DMS153 (cell line): ENCODE measurements around the gene ZCCHC13.
A peak's percentile ranks its signal among the peaks of the same experiment; 100 is the strongest.
"Not testable (repeated sequence)": the region's sequence is repeated elsewhere in the genome, so short reads cannot be mapped to it uniquely, and the experiment has no call there.

Experiments
- DNase-seq: peaks from one replicate; lab custom pipeline; 2025; lab: John Stamatoyannopoulos, UW

The ZCCHC13 gene

GRCh38 chrX:74304016-74304415 lies at the start of gene ZCCHC13:
TSS of gene ZCCHC13 (plus strand) at chrX:74304180. CDS start at chrX:74304267, 87 bp downstream.
- no peak for DNase-seq

- not testable (repeated sequence) for DNase-seq
These were observed 45.9 kb upstream of the ZCCHC13 start for GRCh38 chrX:74258111-74258510.

DNA sequence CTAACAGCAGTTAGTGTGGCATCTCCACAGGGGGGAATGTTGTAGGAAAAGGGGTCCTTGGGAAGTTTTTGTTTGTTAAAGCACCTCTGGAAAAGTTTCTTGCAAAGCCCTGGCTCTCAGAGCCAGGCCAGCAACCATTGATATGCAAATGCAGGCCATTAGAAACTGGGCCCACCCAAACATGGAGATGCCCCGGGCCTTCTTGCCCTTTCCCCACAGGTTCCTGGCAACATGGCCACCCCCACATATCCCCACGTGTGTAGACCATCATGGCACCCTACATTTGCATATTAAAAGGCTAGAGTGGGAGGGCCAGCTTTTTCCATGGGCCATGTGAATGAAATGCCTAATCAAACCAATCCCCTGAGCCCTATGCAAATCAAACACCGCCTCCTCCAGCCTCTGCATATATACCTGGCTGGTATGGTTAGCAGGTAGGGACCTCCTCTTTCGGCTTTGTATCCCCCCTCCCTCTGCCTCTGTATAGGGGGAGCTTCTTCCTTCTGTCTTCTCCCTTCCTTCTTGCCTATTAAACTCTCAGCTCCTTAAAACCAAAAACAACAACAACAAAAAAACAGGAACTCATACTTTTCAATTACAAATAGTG lies 44.0 kb upstream of the ZCCHC13 start:
- DNase-seq, result no peak

- DNase-seq, result no peak
These were observed 41.3 kb upstream of the ZCCHC13 start for GRCh38 chrX:74262452-74263209.

- no peak for DNase-seq
These were observed 33.6 kb upstream of the ZCCHC13 start for GRCh38 chrX:74270393-74270792.

DNA sequence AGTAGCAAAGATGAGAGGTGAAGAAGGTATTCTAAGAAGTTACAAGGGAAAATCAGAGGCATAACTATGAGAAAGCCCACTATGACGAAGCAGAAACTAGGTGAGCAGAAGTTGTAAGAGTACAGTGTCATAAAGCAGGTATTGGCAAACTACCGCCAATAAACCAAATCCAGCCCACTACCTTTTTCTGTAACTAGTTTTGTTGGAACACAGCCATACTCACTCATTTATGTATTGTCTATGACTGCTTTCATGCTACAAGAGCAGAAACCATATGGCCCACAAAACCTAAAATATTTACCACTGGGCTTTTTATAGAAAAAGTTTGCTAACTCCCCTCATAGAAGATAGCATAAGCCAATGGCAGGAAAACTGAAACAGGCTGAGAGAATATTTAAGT lies 31.8 kb upstream of the ZCCHC13 start:
- DNase-seq, result no peak

- DNase-seq, result no peak
These were observed 29.5 kb upstream of the ZCCHC13 start for GRCh38 chrX:74274516-74274915.

DNA sequence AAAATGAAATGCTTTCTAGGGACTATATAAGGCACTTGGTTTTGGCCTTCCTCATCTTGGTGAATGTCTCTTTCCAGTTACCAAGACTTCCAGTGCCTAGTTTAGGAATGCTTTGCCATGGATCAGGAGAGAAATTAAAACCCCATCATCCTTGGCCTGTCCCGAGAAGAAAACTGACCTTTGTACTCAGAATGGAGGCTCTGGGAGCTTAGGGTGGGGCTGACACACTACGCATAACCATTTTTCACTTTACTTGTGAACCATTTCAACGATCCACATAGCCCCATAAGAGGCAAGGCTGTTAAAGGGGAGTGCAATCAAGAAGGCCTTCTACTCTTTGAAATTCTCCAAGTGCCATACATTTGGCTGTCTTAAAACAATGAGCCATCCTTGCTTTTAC lies 26.7 kb upstream of the ZCCHC13 start:
- DNase-seq, result no peak

GRCh38 chrX:74277846-74278245 lies 26.1 kb upstream of the ZCCHC13 start:
- DNase-seq, result no peak

DNA sequence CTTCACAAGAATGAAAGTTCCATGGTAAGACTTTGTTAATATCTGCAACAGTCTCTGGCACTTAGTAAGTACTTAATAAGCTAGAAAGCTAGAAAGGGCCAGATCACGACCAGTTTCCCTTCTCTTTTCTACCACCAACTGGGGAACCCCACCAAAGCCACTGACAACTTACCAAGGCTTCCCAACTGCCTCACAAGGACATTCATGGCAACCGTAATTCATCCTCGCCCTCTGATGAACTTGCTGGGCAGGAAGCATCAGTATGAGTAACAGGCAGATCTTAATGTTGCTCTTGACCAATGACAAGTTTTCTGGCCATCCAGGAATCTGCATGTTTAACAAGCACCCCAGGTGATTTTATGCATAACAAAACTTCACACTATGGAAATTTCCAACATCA lies 23.2 kb upstream of the ZCCHC13 start:
- no peak for DNase-seq

DNA sequence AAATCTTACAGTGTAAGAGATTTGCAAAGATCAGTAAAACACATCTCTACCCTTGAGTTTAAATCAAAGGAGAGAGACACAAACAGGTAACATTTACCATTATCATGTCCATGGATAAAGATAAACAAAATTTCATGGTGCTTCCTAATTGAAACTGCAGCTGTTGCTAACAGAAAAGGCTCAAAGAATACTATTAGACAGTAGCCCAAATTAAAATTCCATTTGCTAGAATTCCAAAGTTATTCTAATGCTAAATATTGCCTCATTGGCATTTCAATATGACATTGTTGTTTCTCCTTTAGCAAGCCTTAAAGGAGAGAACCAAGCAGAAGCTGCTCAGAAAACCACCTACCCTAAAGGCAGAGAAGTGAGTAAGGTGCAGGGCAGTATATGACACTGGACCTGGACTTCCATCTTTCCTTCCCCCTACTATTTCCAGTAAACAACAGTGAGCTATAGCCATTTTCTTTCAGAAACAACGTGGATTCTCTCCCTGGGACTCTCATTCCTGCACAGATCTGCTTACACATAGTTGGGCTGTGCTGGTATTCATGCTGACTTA lies 19.5 kb upstream of the ZCCHC13 start:
- DNase-seq, result no peak

- DNase-seq, result no peak
These were observed 16.8 kb upstream of the ZCCHC13 start for GRCh38 chrX:74286950-74287740.

- DNase-seq, result peak; percentile 15
These were observed 12.4 kb upstream of the ZCCHC13 start for GRCh38 chrX:74291577-74291963.

GRCh38 chrX:74291964-74292807 lies 11.8 kb upstream of the ZCCHC13 start:
- DNase-seq, result peak; percentile 65

- DNase-seq, result no peak
These were observed 11.2 kb upstream of the ZCCHC13 start for GRCh38 chrX:74292808-74293123.

- DNase-seq, result peak; percentile 8
These were observed 10.5 kb upstream of the ZCCHC13 start for GRCh38 chrX:74293343-74293946.

DNA sequence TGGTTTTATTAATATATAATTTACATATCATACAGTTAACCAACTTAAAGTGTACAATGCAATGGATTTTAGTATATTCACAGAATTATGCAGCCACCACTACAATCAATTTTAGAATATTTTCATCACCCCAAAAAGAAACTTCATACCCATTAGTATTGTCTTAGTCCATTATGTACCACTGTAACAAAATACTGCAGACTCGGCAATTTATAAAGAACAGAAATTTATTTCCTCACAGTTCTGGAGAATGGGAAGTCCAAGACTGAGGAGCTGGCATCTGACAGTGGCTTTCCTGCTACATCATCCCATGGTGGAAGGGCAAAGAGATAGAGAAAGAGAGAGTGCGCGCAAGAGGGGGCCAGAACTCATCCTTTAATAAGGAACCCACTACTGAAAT lies 8.9 kb upstream of the ZCCHC13 start:
- no peak for DNase-seq

- no peak for DNase-seq
These were observed 6.2 kb upstream of the ZCCHC13 start for GRCh38 chrX:74297766-74298165.

DNA sequence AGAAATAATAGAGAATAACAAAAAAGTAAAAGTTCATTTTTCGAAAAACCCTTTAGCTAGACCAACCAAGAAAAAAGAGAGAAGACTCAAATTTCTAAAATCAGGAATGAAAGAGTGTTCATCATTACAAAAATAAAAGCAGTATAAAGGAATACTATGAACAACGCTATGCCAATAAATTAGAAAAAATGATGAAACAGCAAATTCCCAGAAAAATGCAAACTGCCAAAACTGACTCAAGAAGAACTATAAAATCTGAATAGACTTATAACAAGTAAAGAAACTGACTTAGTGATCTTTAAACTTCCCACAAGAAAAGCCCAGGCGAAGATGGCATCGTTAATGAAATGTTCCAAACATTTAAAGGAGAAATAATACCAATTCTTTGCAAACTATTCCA lies 3.1 kb upstream of the ZCCHC13 start:
- no peak for DNase-seq

- DNase-seq, result no peak
These were observed 14.7 kb downstream of the ZCCHC13 start for GRCh38 chrX:74318672-74319071.

- not testable (repeated sequence) for DNase-seq
These were observed 15.3 kb downstream of the ZCCHC13 start for GRCh38 chrX:74319321-74319720.
